HCEC 1CT (cell line): ENCODE results near the gene ODAD4.
"Not testable (repeated sequence)": the region's sequence is repeated elsewhere in the genome, so short reads cannot be mapped to it uniquely, and the experiment has no call there.

Source experiments
- DNase-seq: peaks from one replicate; pipeline ENCODE4 v3.0.0-alpha.2; 2017

The ODAD4 gene

GRCh38 chr17:42005166-42005565 is 74.7 kb downstream of the ODAD4 start:
- DNase-seq, result no peak

- DNase-seq, result no peak
Measured at GRCh38 chr17:42009170-42009569, 78.8 kb downstream of the ODAD4 start.

- peak; percentile 67 for DNase-seq
Measured at GRCh38 chr17:42010266-42010680, 79.9 kb downstream of the ODAD4 start.

- peak; percentile 37 for DNase-seq
Measured at GRCh38 chr17:42010898-42011516, 80.6 kb downstream of the ODAD4 start.

GRCh38 chr17:42012363-42012762 is 81.9 kb downstream of the ODAD4 start:
- not testable (repeated sequence) for DNase-seq

- DNase-seq, result not testable (repeated sequence)
Measured at GRCh38 chr17:42013740-42014139, 83.3 kb downstream of the ODAD4 start.
